Panc1 (cell line): Measurements from ENCODE around the gene CKS1B. TPM values are rescaled to one million over a fixed set of nuclear protein-coding genes. Genes with fewer than 3 reads are reported as not detected.

Experiments used
- ATAC-seq: fragments of 200-7000 bp; cut with Tn5 transposase; 2 replicates; pipeline ENCODE4 v1.9.1; 2020; ENCODE audit warnings: mild to moderate bottlenecking, moderate library complexity
- BruUV-seq: library from RNA; stranded (reverse); fragments of 400-500 nt; replicated peaks from 2 replicates; lab custom pipeline; 2021; lab: Mats Ljungman, UMichigan
- CTCF ChIA-PET: fragments of 300-600 bp; sonication (Branson Sonifier 250); formaldehyde crosslinking; loops from one replicate; lab custom pipeline; 2022; ENCODE audit warnings: antibody characterized with exemption; lab: Charles Lee
- POLR2A ChIA-PET: fragments of 300-600 bp; sonication (Branson Sonifier 250); formaldehyde crosslinking; loops from one replicate; lab custom pipeline; 2022; ENCODE audit warnings: antibody characterized with exemption; lab: Charles Lee
- DNase-seq: peaks from one replicate; pipeline ENCODE4 v3.0.0-alpha.2; 2010; ENCODE audit warnings: low read depth, low spot score
- H3K27ac ChIP-seq: 2 replicates; pipeline ENCODE4 v1.5.1; 2011; ENCODE audit warnings: mild to moderate bottlenecking, low read length, inconsistent platforms
- H3K27me3 ChIP-seq: fragments of 200-500 bp; sonication (Bioruptor generic); 2 replicates; pipeline ENCODE4 v1.6.0; 2014; ENCODE audit warnings: low read length, inconsistent platforms; ENCODE audit not compliant: control insufficient read depth, insufficient read depth
- H3K36me3 ChIP-seq: fragments of 200-500 bp; sonication (Bioruptor generic); 2 replicates; pipeline ENCODE4 v1.5.1; 2014; ENCODE audit warnings: inconsistent platforms, mild to moderate bottlenecking, low read length, moderate library complexity; ENCODE audit not compliant: control insufficient read depth, insufficient read depth
- H3K4me1 ChIP-seq: 2 replicates; pipeline ENCODE4 v1.5.1; 2011; ENCODE audit warnings: inconsistent platforms, mild to moderate bottlenecking, low read length, moderate library complexity; ENCODE audit not compliant: control insufficient read depth, insufficient read depth
- H3K4me3 ChIP-seq, 2 experiments: 2 replicates each; pipeline ENCODE4 v1.5.1; 2011 to 2012; ENCODE audit warnings: low read depth in 2 of 2, low read length in 2 of 2, mild to moderate bottlenecking in 2 of 2, inconsistent platforms in 1 of 2, moderate library complexity in 1 of 2
- H3K9me3 ChIP-seq: fragments of 200-500 bp; sonication (Bioruptor generic); 2 replicates; pipeline ENCODE4 v1.5.1; 2014; ENCODE audit warnings: low read depth, mild to moderate bottlenecking, inconsistent platforms, low read length, moderate library complexity; ENCODE audit not compliant: control insufficient read depth, insufficient read depth
- POLR2AphosphoS5 ChIP-seq: IDR thresholded peaks from 2 replicates; pipeline ENCODE4 v1.6.1; 2012; ENCODE audit warnings: mild to moderate bottlenecking, low read depth, low read length, moderate library complexity
- SIN3A ChIP-seq: IDR thresholded peaks from 2 replicates; pipeline ENCODE4 v1.6.1; 2012; ENCODE audit warnings: low read depth, mild to moderate bottlenecking, low read length, moderate library complexity, borderline replicate concordance; ENCODE audit not compliant: insufficient read depth
- TCF7L2 ChIP-seq: IDR thresholded peaks from 2 replicates; pipeline ENCODE4 v1.6.1; 2011; ENCODE audit warnings: mild to moderate bottlenecking, low read depth, low read length, inconsistent platforms
- in situ Hi-C: cut with HindIII; loops from 2 replicates; pipeline ENCODE4 v1.10.0; 2016; ENCODE audit warnings: low sequenced_read_pairs, low pct_unique_long_range_greater_than_20kb
- intact Hi-C: fragments of 100-400 bp; cut with micrococcal nuclease; formaldehyde crosslinking; loops from one replicate; pipeline ENCODE4 v1.10.0; 2022; ENCODE audit not compliant: unreplicated experiment
- total RNA-seq: library from RNA; stranded (reverse); gene quantifications from one replicate; pipeline ENCODE4 v1.2.1, GENCODE V29; 2021; ENCODE audit not compliant: unreplicated experiment
- TF ChIP-seq, protein P1 (sequence below): fragments of 450-650 bp; IDR thresholded peaks from 2 replicates; pipeline ENCODE4 v1.5.1; 2017; ENCODE audit warnings: mild to moderate bottlenecking
- TF ChIP-seq, protein P2 (sequence below), 2 experiments: IDR thresholded peaks; 2 replicates each; pipeline ENCODE4 v1.6.1; 2011 to 2012; ENCODE audit warnings: low read depth in 2 of 2, control low read depth in 1 of 2, low read length in 1 of 2, mild to moderate bottlenecking in 1 of 2, moderate library complexity in 1 of 2; ENCODE audit not compliant: insufficient read depth in 1 of 2

CKS1B gene
- total RNA-seq, 1 experiment from 2014 or later: 212 TPM

DNA sequence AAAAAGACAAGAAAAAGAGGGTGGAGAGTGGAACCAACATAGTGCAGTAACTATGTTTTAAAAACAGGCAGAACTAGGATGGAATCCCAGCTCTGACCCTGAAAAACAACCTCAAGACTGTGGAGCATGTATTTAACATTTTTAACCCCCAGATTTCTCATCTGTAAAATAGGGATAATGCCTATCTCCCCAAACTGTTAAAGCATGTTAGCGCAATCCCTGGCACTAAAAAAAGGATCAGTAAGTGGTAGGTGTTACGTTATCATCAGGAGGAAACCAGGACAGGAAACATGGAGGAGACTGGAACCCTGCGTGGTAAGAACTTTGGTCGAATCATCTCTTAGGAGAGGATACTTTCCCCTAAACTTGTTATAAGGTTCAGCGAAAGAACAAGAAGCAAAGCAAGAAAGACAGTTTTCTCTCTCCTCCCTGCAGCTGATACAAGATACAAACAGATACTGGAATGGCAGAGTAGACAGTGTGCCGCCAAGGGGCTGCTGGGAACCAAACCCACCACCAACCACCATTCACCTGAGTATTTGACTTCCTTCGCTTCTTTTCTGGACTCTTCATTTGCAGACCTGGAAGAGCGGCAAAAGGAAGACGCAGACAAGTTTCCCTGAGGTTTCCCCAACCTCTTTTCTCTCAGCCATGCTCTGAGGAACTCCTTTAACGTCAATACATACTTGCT, 13.9 kb upstream of the CKS1B start:
- ChIA-PET CTCF (interaction anchor here (0.9 kb wide), 1 partner anchor 10 kb away, joined by 4 read pairs; the partner anchor contains the start of gene SHC1), POLR2A (interaction anchor here (0.9 to 1.2 kb wide), 2 partner anchors 10 to 25 kb away, joined by 3 to 4 read pairs; partner anchors contain the start of gene SHC1)
- intact Hi-C loops (no loop called here), in situ Hi-C loops (no loop called here)
- no peaks in the 10 kb centered on the region for H3K9me3 ChIP-seq
- ATAC-seq: no peak
- H3K27me3 ChIP-seq: no peaks in the 10 kb centered on the region
- BruUV-seq: no TSS peak
- peaks cover 15% of the 10 kb centered on the region for H3K36me3 ChIP-seq
- H3K4me3 ChIP-seq: peak overlapping the region; percentile 64 to 66
- peak overlapping the region; percentile 92 for H3K27ac ChIP-seq
- DNase-seq: no peak
- TF ChIP-seq POLR2AphosphoS5 (no peak), SIN3A (no peak), TCF7L2 (no peak)
- TF ChIP-seq, protein P1, sequence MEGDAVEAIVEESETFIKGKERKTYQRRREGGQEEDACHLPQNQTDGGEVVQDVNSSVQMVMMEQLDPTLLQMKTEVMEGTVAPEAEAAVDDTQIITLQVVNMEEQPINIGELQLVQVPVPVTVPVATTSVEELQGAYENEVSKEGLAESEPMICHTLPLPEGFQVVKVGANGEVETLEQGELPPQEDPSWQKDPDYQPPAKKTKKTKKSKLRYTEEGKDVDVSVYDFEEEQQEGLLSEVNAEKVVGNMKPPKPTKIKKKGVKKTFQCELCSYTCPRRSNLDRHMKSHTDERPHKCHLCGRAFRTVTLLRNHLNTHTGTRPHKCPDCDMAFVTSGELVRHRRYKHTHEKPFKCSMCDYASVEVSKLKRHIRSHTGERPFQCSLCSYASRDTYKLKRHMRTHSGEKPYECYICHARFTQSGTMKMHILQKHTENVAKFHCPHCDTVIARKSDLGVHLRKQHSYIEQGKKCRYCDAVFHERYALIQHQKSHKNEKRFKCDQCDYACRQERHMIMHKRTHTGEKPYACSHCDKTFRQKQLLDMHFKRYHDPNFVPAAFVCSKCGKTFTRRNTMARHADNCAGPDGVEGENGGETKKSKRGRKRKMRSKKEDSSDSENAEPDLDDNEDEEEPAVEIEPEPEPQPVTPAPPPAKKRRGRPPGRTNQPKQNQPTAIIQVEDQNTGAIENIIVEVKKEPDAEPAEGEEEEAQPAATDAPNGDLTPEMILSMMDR: no peak
- TF ChIP-seq, protein P2, sequence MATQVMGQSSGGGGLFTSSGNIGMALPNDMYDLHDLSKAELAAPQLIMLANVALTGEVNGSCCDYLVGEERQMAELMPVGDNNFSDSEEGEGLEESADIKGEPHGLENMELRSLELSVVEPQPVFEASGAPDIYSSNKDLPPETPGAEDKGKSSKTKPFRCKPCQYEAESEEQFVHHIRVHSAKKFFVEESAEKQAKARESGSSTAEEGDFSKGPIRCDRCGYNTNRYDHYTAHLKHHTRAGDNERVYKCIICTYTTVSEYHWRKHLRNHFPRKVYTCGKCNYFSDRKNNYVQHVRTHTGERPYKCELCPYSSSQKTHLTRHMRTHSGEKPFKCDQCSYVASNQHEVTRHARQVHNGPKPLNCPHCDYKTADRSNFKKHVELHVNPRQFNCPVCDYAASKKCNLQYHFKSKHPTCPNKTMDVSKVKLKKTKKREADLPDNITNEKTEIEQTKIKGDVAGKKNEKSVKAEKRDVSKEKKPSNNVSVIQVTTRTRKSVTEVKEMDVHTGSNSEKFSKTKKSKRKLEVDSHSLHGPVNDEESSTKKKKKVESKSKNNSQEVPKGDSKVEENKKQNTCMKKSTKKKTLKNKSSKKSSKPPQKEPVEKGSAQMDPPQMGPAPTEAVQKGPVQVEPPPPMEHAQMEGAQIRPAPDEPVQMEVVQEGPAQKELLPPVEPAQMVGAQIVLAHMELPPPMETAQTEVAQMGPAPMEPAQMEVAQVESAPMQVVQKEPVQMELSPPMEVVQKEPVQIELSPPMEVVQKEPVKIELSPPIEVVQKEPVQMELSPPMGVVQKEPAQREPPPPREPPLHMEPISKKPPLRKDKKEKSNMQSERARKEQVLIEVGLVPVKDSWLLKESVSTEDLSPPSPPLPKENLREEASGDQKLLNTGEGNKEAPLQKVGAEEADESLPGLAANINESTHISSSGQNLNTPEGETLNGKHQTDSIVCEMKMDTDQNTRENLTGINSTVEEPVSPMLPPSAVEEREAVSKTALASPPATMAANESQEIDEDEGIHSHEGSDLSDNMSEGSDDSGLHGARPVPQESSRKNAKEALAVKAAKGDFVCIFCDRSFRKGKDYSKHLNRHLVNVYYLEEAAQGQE (IDR thresholded peaks at IDR 0.05; ENCODE audit: insufficient read depth in 1 of 2, low read depth in 2 of 2, low read length in 1 of 2): no peak
- H3K4me1 ChIP-seq: peaks cover 40% of the 10 kb centered on the region

DNA sequence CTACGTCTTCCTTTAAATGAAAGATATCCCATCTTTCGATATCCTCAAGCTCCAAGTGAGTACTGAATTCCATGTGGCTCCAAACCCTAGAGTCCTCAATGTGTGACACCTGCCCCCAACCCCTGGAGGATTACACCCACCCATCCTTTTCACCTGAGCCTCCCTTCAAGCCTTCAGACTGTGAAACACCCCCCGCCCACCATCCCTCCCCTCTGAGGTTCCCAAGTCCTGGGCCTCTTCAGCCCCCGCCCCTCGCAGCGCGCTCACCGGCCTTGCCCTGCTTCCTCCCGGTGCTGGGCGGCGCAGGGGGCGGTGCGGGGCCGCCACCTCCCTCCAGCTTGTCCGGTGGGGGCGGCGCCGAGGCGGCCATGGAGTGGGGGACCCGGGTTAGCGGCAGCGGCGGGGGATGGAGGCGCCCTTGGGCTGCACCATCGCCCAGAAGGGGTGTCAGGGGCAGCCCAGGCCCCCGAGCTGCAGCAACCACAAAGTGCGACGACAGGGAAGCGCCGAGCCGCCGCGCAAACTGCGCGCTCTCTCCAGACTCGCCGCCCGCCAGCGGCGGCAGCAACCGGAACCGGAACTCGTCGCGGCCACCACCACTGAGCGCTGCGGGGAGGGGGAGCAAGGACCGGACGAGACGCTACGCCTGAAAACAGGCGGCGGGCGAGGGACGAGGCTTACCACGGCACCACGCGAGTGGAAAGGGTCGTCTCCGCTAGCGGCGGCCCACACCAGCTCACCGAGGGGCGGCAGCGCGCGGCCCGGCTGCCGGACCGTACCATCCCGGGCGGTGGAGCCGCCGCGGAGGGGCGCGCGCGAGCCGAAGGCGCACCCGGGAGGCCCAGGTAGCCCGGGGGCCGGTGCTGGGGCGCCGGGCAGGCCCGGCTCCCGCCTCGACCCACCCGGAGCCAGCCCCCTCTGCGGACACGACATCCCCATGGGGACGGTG, 13.0 kb upstream of the CKS1B start, which contains the start of gene PYGO2:
Gene PYGO2, minus strand, starts transcription at position 576 of the 949 bp plus-strand sequence. Its CDS starts 206 bp downstream, at position 370.
- DNase-seq (no peak), ATAC-seq (peak; percentile 86)
- BruUV-seq: no TSS peak
- peak within 1 kb of the TSS; percentile 64 to 66 for H3K4me3 ChIP-seq
- CTCF ChIA-PET: interaction anchor here (0.6 to 0.9 kb wide), 2 partner anchors 9 to 51 kb away, joined by 3 to 4 read pairs; partner anchors contain the start of gene SHC1
- intact Hi-C loops: no loop called here
- no peaks in the 10 kb centered on the region for H3K9me3 ChIP-seq
- TF ChIP-seq, protein P1: peak; percentile 91; the same call in 1 of the 2 replicates
- TF ChIP-seq TCF7L2: no peak
- 0 out of 2 replicates have a peak, but pooled peaks have one; percentile 31 for TF ChIP-seq SIN3A
- TF ChIP-seq POLR2AphosphoS5: peak; percentile 94
- H3K27ac ChIP-seq: peak within 1 kb of the TSS; percentile 96
- POLR2A ChIA-PET: interaction anchor here (0.9 to 1.2 kb wide), 2 partner anchors 9 to 24 kb away, joined by 3 to 4 read pairs; partner anchors contain the start of gene SHC1
- peaks cover 15% of the 10 kb centered on the region for H3K36me3 ChIP-seq
- in situ Hi-C loops: no loop called here
- no peaks in the 10 kb centered on the region for H3K27me3 ChIP-seq
- H3K4me1 ChIP-seq: peaks cover 38% of the 10 kb centered on the region
